ENCODE measurements around the gene GABRG3.

- TF ChIP-seq CTCF (IDR thresholded peaks at IDR 0.05; ENCODE audit: insufficient read depth, low read depth, low read length) (no peak), EZH2 (IDR thresholded peaks at IDR 0.05; ENCODE audit: insufficient read depth, low read length) (no peak)
Observed at GRCh38 chr15:27089233-27089586, 118.2 kb downstream of the GABRG3 start.

Data from astrocyte (in vitro differentiated cells and primary cell).